Natural killer cell (primary cell): Measurements from ENCODE around the gene PPP2R5C. TPM values are rescaled to one million over a fixed set of nuclear protein-coding genes. Genes with fewer than 3 reads are reported as not detected.
A peak's percentile ranks its signal among the peaks of the same experiment; 100 is the strongest.

Experiments
- ATAC-seq, 3 donors: fragments of 150-1000 bp in 2 of 3; fragments of 200-7000 bp in 1 of 3; cut with Tn5 transposase; 1 replicate in 1 of 3; 2 replicates in 2 of 3; pipeline ENCODE4 v1.10.0; 2021; ENCODE audit warnings: mild to moderate bottlenecking in 2 of 3, moderate library complexity in 2 of 3
- DNase-seq, 2 donors: peaks; one replicate each; pipeline versions ENCODE4 v3.0.0 to v3.0.0-alpha.2; 2013 to 2021; ENCODE audit warnings: mixed read lengths in 1 of 2
- H3K27ac ChIP-seq: one replicate; pipeline ENCODE4 v1.5.1; 2013; ENCODE audit warnings: mild to moderate bottlenecking, low read length
- H3K27me3 ChIP-seq: one replicate; pipeline ENCODE4 v1.6.1; 2013; ENCODE audit warnings: low read length; ENCODE audit not compliant: control insufficient read depth, insufficient read depth
- H3K36me3 ChIP-seq: one replicate; pipeline ENCODE4 v1.6.1; 2013; ENCODE audit warnings: low read length; ENCODE audit not compliant: control insufficient read depth, insufficient read depth
- H3K4me1 ChIP-seq: one replicate; pipeline ENCODE4 v1.6.1; 2013; ENCODE audit warnings: low read length; ENCODE audit not compliant: control insufficient read depth, insufficient read depth
- H3K4me3 ChIP-seq: one replicate; pipeline ENCODE4 v1.5.1; 2013; ENCODE audit warnings: low read length
- H3K9me3 ChIP-seq: one replicate; pipeline ENCODE4 v1.6.1; 2013; ENCODE audit warnings: low read length; ENCODE audit not compliant: control insufficient read depth, insufficient read depth
- H3K27ac Mint-ChIP-seq, 2 donors: one replicate each; pipeline ENCODE4 v1.8.0; 2022; ENCODE audit warnings: mild to moderate bottlenecking in 2 of 2, mixed read lengths in 2 of 2, moderate library complexity in 1 of 2
- H3K27me3 Mint-ChIP-seq, 2 donors: one replicate each; pipeline ENCODE4 v1.8.0; 2022; ENCODE audit warnings: low read depth in 2 of 2, mixed read lengths in 2 of 2
- H3K36me3 Mint-ChIP-seq: one replicate; pipeline ENCODE4 v1.8.0; 2022; ENCODE audit warnings: mixed read lengths
- H3K4me1 Mint-ChIP-seq, 2 donors: one replicate each; pipeline ENCODE4 v1.8.0; 2022; ENCODE audit warnings: mixed read lengths in 2 of 2
- H3K4me3 Mint-ChIP-seq: one replicate; pipeline ENCODE4 v1.8.0; 2022; ENCODE audit warnings: mild to moderate bottlenecking, moderate library complexity, mixed read lengths
- H3K9me3 Mint-ChIP-seq, 2 donors: one replicate each; pipeline ENCODE4 v1.8.0; 2022; ENCODE audit warnings: mixed read lengths in 2 of 2
- CTCF ChIP-seq: fragments of 200-600 bp; IDR thresholded peaks from one replicate; pipeline ENCODE4 v1.8.0; 2022; ENCODE audit warnings: antibody characterized with exemption
- WGBS: methylation state at CpG from one replicate; pipeline ENCODE4 v1.1.7; 2013; ENCODE audit warnings: missing lambda C conversion rate; ENCODE audit not compliant: insufficient coverage; 5-methylcytosine and 5-hydroxymethylcytosine counted together
- intact Hi-C: fragments of 100-400 bp; cut with micrococcal nuclease; formaldehyde crosslinking; loops from one replicate; pipeline ENCODE4 v1.14.2; 2022
- total RNA-seq, 4 donors: library from RNA; stranded (reverse); fragments of 120-200 nt in 1 of 4; gene quantifications; one replicate each; pipeline versions ENCODE4 v1.2.3 to v1.2.4, GENCODE V29; 2013 to 2022

PPP2R5C gene
- total RNA-seq, 3 donors from 2014 or later (not counting 1 experiment from before 2014, with no cell fraction given) = 716 to 779 (median 736) TPM

- H3K27me3 Mint-ChIP-seq = no peaks in the 10 kb centered on the region
- no peak for TF ChIP-seq CTCF
- no peak overlapping the region for H3K27ac Mint-ChIP-seq
- WGBS = 98% methylated on average over 13 of the region's 13 CpGs
- Histone ChIP-seq H3K27me3 (no peaks in the 10 kb centered on the region), H3K27ac (no peak overlapping the region), H3K36me3 (peaks cover 2% of the 10 kb centered on the region), H3K9me3 (no peaks in the 10 kb centered on the region), H3K4me3 (no peak overlapping the region), H3K4me1 (no peaks in the 10 kb centered on the region)
- no peak for ATAC-seq
- H3K4me3 Mint-ChIP-seq = no peak overlapping the region
- H3K9me3 Mint-ChIP-seq = no peaks in the 10 kb centered on the region
- peaks cover 7% of the 10 kb centered on the region for H3K36me3 Mint-ChIP-seq
- intact Hi-C loops = no loop called here
- H3K4me1 Mint-ChIP-seq = peaks cover 18 to 38% of the 10 kb centered on the region in 2 donors
- DNase-seq = no peak
Measured at GRCh38 chr14:101788016-101788635, 26.6 kb downstream of the PPP2R5C start.

- 98% methylated on average over 6 of the region's 6 CpGs for WGBS
- peaks cover 4% of the 10 kb centered on the region for H3K36me3 ChIP-seq
Measured at GRCh38 chr14:101789222-101789621, 27.7 kb downstream of the PPP2R5C start.

GRCh38 chr14:101790232-101790631 lies 28.7 kb downstream of the PPP2R5C start:
- peak overlapping the region in 1 of 2 donors; percentile 53 for H3K27ac Mint-ChIP-seq
- TF ChIP-seq CTCF = no peak
- no peak for ATAC-seq

More at GRCh38 chr14:101789222-101789621, 27.7 kb downstream of the PPP2R5C start:
- no peak for ATAC-seq
- peak overlapping the region; percentile 27 to 56 for H3K27ac Mint-ChIP-seq
- H3K27ac ChIP-seq = no peak overlapping the region
- H3K4me1 Mint-ChIP-seq = peaks cover 27 to 45% of the 10 kb centered on the region in 2 donors
- no peaks in the 10 kb centered on the region for H3K4me1 ChIP-seq
- intact Hi-C loops = no loop called here
- H3K4me3 ChIP-seq = no peak overlapping the region
- no peaks in the 10 kb centered on the region for H3K27me3 ChIP-seq
- H3K4me3 Mint-ChIP-seq = no peak overlapping the region
- DNase-seq = no peak
- H3K9me3 ChIP-seq = no peaks in the 10 kb centered on the region
- no peaks in the 10 kb centered on the region for H3K9me3 Mint-ChIP-seq
- H3K36me3 Mint-ChIP-seq = peaks cover 7% of the 10 kb centered on the region
- no peak for TF ChIP-seq CTCF
- H3K27me3 Mint-ChIP-seq = no peaks in the 10 kb centered on the region

More at GRCh38 chr14:101790232-101790631, 28.7 kb downstream of the PPP2R5C start:
- peaks cover 7% of the 10 kb centered on the region for H3K36me3 Mint-ChIP-seq
- WGBS = 85% methylated on average over 7 of the region's 7 CpGs
- H3K4me1 Mint-ChIP-seq = peaks cover 27 to 40% of the 10 kb centered on the region in 2 donors
- H3K27me3 ChIP-seq = no peaks in the 10 kb centered on the region
- intact Hi-C loops = no loop called here
- H3K4me3 ChIP-seq = no peak overlapping the region
- H3K4me3 Mint-ChIP-seq = no peak overlapping the region
- no peak overlapping the region for H3K27ac ChIP-seq
- DNase-seq = no peak
- H3K27me3 Mint-ChIP-seq = no peaks in the 10 kb centered on the region
- no peaks in the 10 kb centered on the region for H3K9me3 Mint-ChIP-seq
- no peaks in the 10 kb centered on the region for H3K4me1 ChIP-seq
- H3K9me3 ChIP-seq = no peaks in the 10 kb centered on the region
- H3K36me3 ChIP-seq = peaks cover 4% of the 10 kb centered on the region
